GM23338 (cell line): Measurements from ENCODE around the gene DRG2. TPM values are rescaled to one million over a fixed set of nuclear protein-coding genes. Genes with fewer than 3 reads are reported as not detected.

Source experiments
- ATAC-seq: fragments of 200-7000 bp; cut with Tn5 transposase; 3 replicates; pipeline ENCODE4 v1.9.1; 2020
- DNase-seq: peaks from one replicate; pipeline ENCODE4 v3.0.0-alpha.2; 2015; ENCODE audit warnings: low spot score
- H2AFZ ChIP-seq: fragments of 200-600 bp; sonication (generic); 2 replicates; pipeline ENCODE4 v1.8.0; 2016; ENCODE audit warnings: antibody characterized with exemption, mild to moderate bottlenecking, moderate library complexity
- H3F3A ChIP-seq: fragments of 200-600 bp; sonication (generic); replicated peaks from 2 replicates; pipeline ENCODE4 v1.8.0; 2017; ENCODE audit warnings: antibody characterized with exemption, mixed run types, low read depth
- H3K27ac ChIP-seq: fragments of 200-600 bp; sonication (generic); 2 replicates; pipeline ENCODE4 v1.6.1; 2016; ENCODE audit warnings: low read depth
- H3K27me3 ChIP-seq: fragments of 200-600 bp; sonication (generic); 2 replicates; pipeline ENCODE4 v1.8.0; 2016; ENCODE audit warnings: mild to moderate bottlenecking, mixed run types, moderate library complexity; ENCODE audit not compliant: insufficient read depth
- H3K36me3 ChIP-seq: fragments of 200-600 bp; sonication (generic); 2 replicates; pipeline ENCODE4 v1.8.0; 2016; ENCODE audit warnings: mild to moderate bottlenecking; ENCODE audit not compliant: insufficient read depth
- H3K4me1 ChIP-seq: fragments of 200-600 bp; sonication (generic); 2 replicates; pipeline ENCODE4 v1.8.0; 2016; ENCODE audit warnings: mild to moderate bottlenecking, moderate library complexity; ENCODE audit not compliant: insufficient read depth
- H3K4me2 ChIP-seq: fragments of 200-600 bp; sonication (generic); 2 replicates; pipeline ENCODE4 v1.7.1; 2017; ENCODE audit warnings: mixed run types
- H3K4me3 ChIP-seq: fragments of 200-600 bp; sonication (generic); 2 replicates; pipeline ENCODE4 v1.6.1; 2016; ENCODE audit warnings: mixed run types
- H3K79me2 ChIP-seq: fragments of 200-600 bp; sonication (generic); replicated peaks from 2 replicates; pipeline ENCODE4 v1.8.0; 2017; ENCODE audit warnings: mild to moderate bottlenecking; ENCODE audit not compliant: insufficient read depth
- H3K9me2 ChIP-seq: fragments of 200-600 bp; sonication (generic); 2 replicates; pipeline ENCODE4 v1.8.0; 2017; ENCODE audit not compliant: insufficient read depth
- H4K20me1 ChIP-seq: fragments of 200-600 bp; sonication (generic); replicated peaks from 2 replicates; pipeline ENCODE4 v1.8.0; 2017; ENCODE audit warnings: mild to moderate bottlenecking; ENCODE audit not compliant: insufficient read depth
- H3K27ac Mint-ChIP-seq: 2 replicates; pipeline ENCODE4 v1.8.0; 2020; ENCODE audit warnings: inconsistent platforms, mild to moderate bottlenecking, moderate library complexity, mixed read lengths
- H3K27me3 Mint-ChIP-seq: 3 replicates; pipeline ENCODE4 v1.8.0; 2022; ENCODE audit warnings: low read depth, mild to moderate bottlenecking, moderate library complexity, mixed read lengths, inconsistent platforms; ENCODE audit not compliant: insufficient read depth, poor library complexity
- H3K36me3 Mint-ChIP-seq: 3 replicates; pipeline ENCODE4 v1.8.0; 2021; ENCODE audit warnings: low read depth, mild to moderate bottlenecking, inconsistent platforms, moderate library complexity, mixed read lengths
- H3K4me1 Mint-ChIP-seq: 3 replicates; pipeline ENCODE4 v1.8.0; 2020; ENCODE audit warnings: mild to moderate bottlenecking, inconsistent platforms, mixed read lengths
- H3K4me3 Mint-ChIP-seq: 3 replicates; pipeline ENCODE4 v1.8.0; 2021; ENCODE audit warnings: moderate library complexity, mild to moderate bottlenecking, inconsistent platforms, mixed read lengths
- H3K9me3 Mint-ChIP-seq: 3 replicates; pipeline ENCODE4 v1.8.0; 2020; ENCODE audit warnings: moderate library complexity, mild to moderate bottlenecking, inconsistent platforms, mixed read lengths
- CREB1 ChIP-seq: fragments of 250-450 bp; sonication (Bioruptor Pico); IDR thresholded peaks from 2 replicates; pipeline ENCODE4 v1.5.0; 2020; ENCODE audit warnings: low read depth, mild to moderate bottlenecking, moderate library complexity
- EZH2 ChIP-seq: fragments of 200-600 bp; sonication (generic); IDR thresholded peaks from one replicate; pipeline ENCODE4 v1.8.0; 2017; ENCODE audit warnings: antibody characterized with exemption, mild to moderate bottlenecking, low read depth; ENCODE audit not compliant: unreplicated experiment
- JUNB ChIP-seq: IDR thresholded peaks from one replicate; pipeline ENCODE4 v1.6.1; 2016; ENCODE audit warnings: antibody characterized with exemption; ENCODE audit not compliant: unreplicated experiment
- NANOG ChIP-seq: IDR thresholded peaks from 2 replicates; pipeline ENCODE4 v1.6.1; 2016; ENCODE audit warnings: antibody characterized with exemption, borderline replicate concordance
- POLR2AphosphoS5 ChIP-seq: IDR thresholded peaks from 2 replicates; pipeline ENCODE4 v1.6.1; 2016; ENCODE audit warnings: antibody characterized with exemption, low read depth
- STAT1 ChIP-seq: IDR thresholded peaks from one replicate; pipeline ENCODE4 v1.6.1; 2016; ENCODE audit warnings: antibody characterized with exemption; ENCODE audit not compliant: unreplicated experiment
- ZNF114 ChIP-seq: fragments of 250-450 bp; sonication (Bioruptor Pico); IDR thresholded peaks from 2 replicates; pipeline ENCODE4 v1.5.0; 2020; ENCODE audit warnings: mild to moderate bottlenecking, moderate library complexity
- ZNF331 ChIP-seq: fragments of 250-450 bp; sonication (Bioruptor Pico); IDR thresholded peaks from 2 replicates; pipeline ENCODE4 v1.5.0; 2020; ENCODE audit warnings: low read depth, mild to moderate bottlenecking, moderate library complexity
- polyA plus RNA-seq: library from polyadenylated mRNA; unstranded; fragments of >200 nt; fragmentation: Nextera tagmentation; extraction: Ambion mirVana; gene quantifications from 2 replicates; pipeline ENCODE4 v1.2.1, GENCODE V29; 2016
- total RNA-seq: library from RNA; depleted of rRNA; stranded (reverse); fragments of >200 nt; shearing (Covaris generic); gene quantifications from 2 replicates; pipeline ENCODE4 v1.2.3, GENCODE V29; 2014
- TF ChIP-seq, protein P1 (sequence below): fragments of 250-450 bp; sonication (Bioruptor Pico); IDR thresholded peaks from 2 replicates; pipeline ENCODE4 v1.5.0; 2020; ENCODE audit warnings: mild to moderate bottlenecking, moderate library complexity
- TF ChIP-seq, protein P2 (sequence below): IDR thresholded peaks from 2 replicates; pipeline ENCODE4 v1.6.1; 2016; ENCODE audit warnings: antibody characterized with exemption
- TF ChIP-seq, protein P3 (sequence below): IDR thresholded peaks from one replicate; pipeline ENCODE4 v1.6.1; 2018; ENCODE audit warnings: antibody characterized with exemption; ENCODE audit not compliant: unreplicated experiment

Gene DRG2
- total and polyA plus RNA-seq, 2 experiments from 2014 or later: 36.2 to 48.0 TPM

DNA sequence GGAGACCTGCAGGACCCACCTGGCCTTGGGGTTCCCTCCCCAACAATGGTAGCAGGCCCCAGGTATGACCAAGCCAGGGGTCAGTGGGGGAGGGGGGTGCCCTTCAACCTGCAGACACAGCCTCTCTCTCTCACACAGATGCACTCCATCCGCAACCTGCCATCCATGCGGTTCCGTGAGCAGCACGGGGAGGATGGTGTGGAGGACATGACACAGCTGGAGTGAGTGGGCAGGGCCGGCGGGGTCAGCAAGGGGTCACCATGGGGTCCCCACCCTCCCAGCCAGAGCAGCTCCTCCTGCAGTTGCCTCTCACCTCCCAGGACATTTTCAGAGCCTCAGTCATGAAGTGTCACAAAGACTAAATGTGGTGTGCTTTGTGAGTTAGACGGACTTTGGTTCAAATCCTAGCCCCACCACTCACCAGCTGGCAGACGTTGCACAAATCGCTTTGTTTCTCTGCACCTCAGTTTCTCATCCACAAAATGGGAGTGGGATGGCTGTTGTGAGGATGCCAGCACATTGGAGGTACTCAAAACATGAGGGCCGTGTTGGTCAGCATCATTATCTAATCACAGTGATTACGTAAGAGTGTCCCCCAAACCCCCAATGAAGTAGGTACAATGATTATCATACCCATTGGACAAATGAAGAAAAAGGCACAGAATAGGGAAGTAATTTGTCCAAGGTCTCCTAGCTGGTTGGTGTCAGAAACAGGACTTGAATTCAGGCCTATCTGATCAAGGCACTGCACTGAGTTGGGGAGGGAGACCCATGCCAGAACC lies 36.8 kb downstream of the DRG2 start:
- TF ChIP-seq NANOG (no peak), POLR2AphosphoS5 (no peak), STAT1 (no peak), EZH2 (no peak)
- DNase-seq: no peak
- no peak overlapping the region for H3K4me3 Mint-ChIP-seq
- Histone ChIP-seq H3K4me3 (no peak overlapping the region), H3K4me2 (no peak overlapping the region), H3K36me3 (no peaks in the 10 kb centered on the region), H4K20me1 (no peaks in the 10 kb centered on the region), H3K27ac (no peak overlapping the region), H3K27me3 (no peaks in the 10 kb centered on the region), H3K4me1 (no peaks in the 10 kb centered on the region), H3F3A (no peaks in the 10 kb centered on the region), H3K9me2 (no peaks in the 10 kb centered on the region), H3K79me2 (no peaks in the 10 kb centered on the region), H2AFZ (no peak overlapping the region)
- no peaks in the 10 kb centered on the region for H3K36me3 Mint-ChIP-seq
- peaks cover 5% of the 10 kb centered on the region; the same call in 2 of the 3 replicates for H3K9me3 Mint-ChIP-seq
- no peak overlapping the region for H3K27ac Mint-ChIP-seq
- H3K4me1 Mint-ChIP-seq: no peaks in the 10 kb centered on the region; the same call in 2 of the 3 replicates
- ATAC-seq: no peak
- H3K27me3 Mint-ChIP-seq: peaks cover 6% of the 10 kb centered on the region

DNA sequence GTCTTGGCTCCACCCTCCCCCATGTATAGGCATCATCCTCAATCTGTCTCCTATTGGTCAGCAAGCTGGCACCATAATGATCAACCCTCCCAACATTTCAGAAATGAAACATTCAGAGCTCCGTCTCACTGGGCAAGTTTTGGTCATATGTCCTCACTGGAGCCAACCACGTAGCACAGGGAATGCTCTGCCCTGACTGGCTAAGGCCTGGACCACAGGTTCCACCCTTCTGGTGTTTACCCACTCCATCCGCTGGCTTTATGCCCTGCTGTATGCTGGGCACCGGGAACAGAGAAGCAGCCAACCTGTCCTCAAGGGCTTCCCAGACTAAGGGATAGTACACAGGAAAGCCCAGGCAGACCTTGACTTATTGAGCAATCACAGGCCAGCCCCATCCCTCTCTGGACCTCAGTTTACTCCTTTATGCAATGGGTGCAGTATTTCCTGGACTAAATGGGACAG lies 41.3 kb downstream of the DRG2 start:
- Mint-ChIP-seq H3K4me1 (no peaks in the 10 kb centered on the region; the same call in 2 of the 3 replicates), H3K36me3 (no peaks in the 10 kb centered on the region), H3K27me3 (peaks cover 2% of the 10 kb centered on the region), H3K27ac (no peak overlapping the region), H3K4me3 (no peak overlapping the region), H3K9me3 (no peaks in the 10 kb centered on the region; the same call in 2 of the 3 replicates)
- no peak overlapping the region for H2AFZ ChIP-seq
- no peak overlapping the region for H3K4me2 ChIP-seq
- no peaks in the 10 kb centered on the region for H3K9me2 ChIP-seq
- H3K36me3 ChIP-seq: no peaks in the 10 kb centered on the region
- no peak for ATAC-seq
- H3K4me1 ChIP-seq: no peaks in the 10 kb centered on the region
- DNase-seq: no peak
- H3K27ac ChIP-seq: no peak overlapping the region
- H3F3A ChIP-seq: no peaks in the 10 kb centered on the region
- no peaks in the 10 kb centered on the region for H3K27me3 ChIP-seq
- no peaks in the 10 kb centered on the region for H3K79me2 ChIP-seq
- no peak overlapping the region for H3K4me3 ChIP-seq
- H4K20me1 ChIP-seq: no peaks in the 10 kb centered on the region
- TF ChIP-seq, protein P1, sequence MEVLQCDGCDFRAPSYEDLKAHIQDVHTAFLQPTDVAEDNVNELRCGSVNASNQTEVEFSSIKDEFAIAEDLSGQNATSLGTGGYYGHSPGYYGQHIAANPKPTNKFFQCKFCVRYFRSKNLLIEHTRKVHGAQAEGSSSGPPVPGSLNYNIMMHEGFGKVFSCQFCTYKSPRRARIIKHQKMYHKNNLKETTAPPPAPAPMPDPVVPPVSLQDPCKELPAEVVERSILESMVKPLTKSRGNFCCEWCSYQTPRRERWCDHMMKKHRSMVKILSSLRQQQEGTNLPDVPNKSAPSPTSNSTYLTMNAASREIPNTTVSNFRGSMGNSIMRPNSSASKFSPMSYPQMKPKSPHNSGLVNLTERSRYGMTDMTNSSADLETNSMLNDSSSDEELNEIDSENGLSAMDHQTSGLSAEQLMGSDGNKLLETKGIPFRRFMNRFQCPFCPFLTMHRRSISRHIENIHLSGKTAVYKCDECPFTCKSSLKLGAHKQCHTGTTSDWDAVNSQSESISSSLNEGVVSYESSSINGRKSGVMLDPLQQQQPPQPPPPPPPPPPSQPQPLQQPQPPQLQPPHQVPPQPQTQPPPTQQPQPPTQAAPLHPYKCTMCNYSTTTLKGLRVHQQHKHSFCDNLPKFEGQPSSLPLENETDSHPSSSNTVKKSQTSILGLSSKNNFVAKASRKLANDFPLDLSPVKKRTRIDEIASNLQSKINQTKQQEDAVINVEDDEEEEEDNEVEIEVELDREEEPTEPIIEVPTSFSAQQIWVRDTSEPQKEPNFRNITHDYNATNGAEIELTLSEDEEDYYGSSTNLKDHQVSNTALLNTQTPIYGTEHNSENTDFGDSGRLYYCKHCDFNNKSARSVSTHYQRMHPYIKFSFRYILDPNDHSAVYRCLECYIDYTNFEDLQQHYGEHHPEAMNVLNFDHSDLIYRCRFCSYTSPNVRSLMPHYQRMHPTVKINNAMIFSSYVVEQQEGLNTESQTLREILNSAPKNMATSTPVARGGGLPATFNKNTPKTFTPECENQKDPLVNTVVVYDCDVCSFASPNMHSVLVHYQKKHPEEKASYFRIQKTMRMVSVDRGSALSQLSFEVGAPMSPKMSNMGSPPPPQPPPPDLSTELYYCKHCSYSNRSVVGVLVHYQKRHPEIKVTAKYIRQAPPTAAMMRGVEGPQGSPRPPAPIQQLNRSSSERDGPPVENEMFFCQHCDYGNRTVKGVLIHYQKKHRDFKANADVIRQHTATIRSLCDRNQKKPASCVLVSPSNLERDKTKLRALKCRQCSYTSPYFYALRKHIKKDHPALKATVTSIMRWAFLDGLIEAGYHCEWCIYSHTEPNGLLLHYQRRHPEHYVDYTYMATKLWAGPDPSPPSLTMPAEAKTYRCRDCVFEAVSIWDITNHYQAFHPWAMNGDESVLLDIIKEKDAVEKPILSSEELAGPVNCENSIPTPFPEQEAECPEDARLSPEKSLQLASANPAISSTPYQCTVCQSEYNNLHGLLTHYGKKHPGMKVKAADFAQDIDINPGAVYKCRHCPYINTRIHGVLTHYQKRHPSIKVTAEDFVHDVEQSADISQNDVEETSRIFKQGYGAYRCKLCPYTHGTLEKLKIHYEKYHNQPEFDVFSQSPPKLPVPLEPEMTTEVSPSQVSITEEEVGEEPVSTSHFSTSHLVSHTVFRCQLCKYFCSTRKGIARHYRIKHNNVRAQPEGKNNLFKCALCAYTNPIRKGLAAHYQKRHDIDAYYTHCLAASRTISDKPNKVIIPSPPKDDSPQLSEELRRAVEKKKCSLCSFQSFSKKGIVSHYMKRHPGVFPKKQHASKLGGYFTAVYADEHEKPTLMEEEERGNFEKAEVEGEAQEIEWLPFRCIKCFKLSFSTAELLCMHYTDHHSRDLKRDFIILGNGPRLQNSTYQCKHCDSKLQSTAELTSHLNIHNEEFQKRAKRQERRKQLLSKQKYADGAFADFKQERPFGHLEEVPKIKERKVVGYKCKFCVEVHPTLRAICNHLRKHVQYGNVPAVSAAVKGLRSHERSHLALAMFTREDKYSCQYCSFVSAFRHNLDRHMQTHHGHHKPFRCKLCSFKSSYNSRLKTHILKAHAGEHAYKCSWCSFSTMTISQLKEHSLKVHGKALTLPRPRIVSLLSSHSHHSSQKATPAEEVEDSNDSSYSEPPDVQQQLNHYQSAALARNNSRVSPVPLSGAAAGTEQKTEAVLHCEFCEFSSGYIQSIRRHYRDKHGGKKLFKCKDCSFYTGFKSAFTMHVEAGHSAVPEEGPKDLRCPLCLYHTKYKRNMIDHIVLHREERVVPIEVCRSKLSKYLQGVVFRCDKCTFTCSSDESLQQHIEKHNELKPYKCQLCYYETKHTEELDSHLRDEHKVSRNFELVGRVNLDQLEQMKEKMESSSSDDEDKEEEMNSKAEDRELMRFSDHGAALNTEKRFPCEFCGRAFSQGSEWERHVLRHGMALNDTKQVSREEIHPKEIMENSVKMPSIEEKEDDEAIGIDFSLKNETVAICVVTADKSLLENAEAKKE: no peak
- TF ChIP-seq ZNF114 (CRISPR knock-in tag) (no peak), POLR2AphosphoS5 (no peak), JUNB (no peak), EZH2 (no peak), NANOG (no peak), CREB1 (CRISPR knock-in tag) (no peak), ZNF331 (CRISPR knock-in tag) (no peak)
- TF ChIP-seq, protein P2, sequence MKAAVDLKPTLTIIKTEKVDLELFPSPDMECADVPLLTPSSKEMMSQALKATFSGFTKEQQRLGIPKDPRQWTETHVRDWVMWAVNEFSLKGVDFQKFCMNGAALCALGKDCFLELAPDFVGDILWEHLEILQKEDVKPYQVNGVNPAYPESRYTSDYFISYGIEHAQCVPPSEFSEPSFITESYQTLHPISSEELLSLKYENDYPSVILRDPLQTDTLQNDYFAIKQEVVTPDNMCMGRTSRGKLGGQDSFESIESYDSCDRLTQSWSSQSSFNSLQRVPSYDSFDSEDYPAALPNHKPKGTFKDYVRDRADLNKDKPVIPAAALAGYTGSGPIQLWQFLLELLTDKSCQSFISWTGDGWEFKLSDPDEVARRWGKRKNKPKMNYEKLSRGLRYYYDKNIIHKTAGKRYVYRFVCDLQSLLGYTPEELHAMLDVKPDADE: no peak
- TF ChIP-seq, protein P3, sequence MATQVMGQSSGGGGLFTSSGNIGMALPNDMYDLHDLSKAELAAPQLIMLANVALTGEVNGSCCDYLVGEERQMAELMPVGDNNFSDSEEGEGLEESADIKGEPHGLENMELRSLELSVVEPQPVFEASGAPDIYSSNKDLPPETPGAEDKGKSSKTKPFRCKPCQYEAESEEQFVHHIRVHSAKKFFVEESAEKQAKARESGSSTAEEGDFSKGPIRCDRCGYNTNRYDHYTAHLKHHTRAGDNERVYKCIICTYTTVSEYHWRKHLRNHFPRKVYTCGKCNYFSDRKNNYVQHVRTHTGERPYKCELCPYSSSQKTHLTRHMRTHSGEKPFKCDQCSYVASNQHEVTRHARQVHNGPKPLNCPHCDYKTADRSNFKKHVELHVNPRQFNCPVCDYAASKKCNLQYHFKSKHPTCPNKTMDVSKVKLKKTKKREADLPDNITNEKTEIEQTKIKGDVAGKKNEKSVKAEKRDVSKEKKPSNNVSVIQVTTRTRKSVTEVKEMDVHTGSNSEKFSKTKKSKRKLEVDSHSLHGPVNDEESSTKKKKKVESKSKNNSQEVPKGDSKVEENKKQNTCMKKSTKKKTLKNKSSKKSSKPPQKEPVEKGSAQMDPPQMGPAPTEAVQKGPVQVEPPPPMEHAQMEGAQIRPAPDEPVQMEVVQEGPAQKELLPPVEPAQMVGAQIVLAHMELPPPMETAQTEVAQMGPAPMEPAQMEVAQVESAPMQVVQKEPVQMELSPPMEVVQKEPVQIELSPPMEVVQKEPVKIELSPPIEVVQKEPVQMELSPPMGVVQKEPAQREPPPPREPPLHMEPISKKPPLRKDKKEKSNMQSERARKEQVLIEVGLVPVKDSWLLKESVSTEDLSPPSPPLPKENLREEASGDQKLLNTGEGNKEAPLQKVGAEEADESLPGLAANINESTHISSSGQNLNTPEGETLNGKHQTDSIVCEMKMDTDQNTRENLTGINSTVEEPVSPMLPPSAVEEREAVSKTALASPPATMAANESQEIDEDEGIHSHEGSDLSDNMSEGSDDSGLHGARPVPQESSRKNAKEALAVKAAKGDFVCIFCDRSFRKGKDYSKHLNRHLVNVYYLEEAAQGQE: no peak
